Activated gamma-delta T cell treated with anti-CD3 and anti-CD28 coated beads, Interleukin-2, amount 50 U/mL, for 16 hours (primary cell): ENCODE measurements around the gene RCOR2.

Source experiments
- DNase-seq: peaks from one replicate; pipeline ENCODE4 v3.0.0-alpha.2; 2020; ENCODE audit warnings: low read depth

The RCOR2 gene

GRCh38 chr11:63907063-63907462 lies 9.9 kb downstream of the RCOR2 start:
- no peak for DNase-seq

- no peak for DNase-seq
Measured at GRCh38 chr11:63906585-63906984, 10.4 kb downstream of the RCOR2 start.

GRCh38 chr11:63906087-63906486 lies 10.9 kb downstream of the RCOR2 start:
- DNase-seq = no peak

GRCh38 chr11:63905179-63905578 lies 11.8 kb downstream of the RCOR2 start:
- no peak for DNase-seq

- DNase-seq = no peak
Measured at GRCh38 chr11:63904743-63905142, 12.2 kb downstream of the RCOR2 start.

- no peak for DNase-seq
Measured at GRCh38 chr11:63903884-63904283, 13.1 kb downstream of the RCOR2 start.

GRCh38 chr11:63901660-63902059 lies 15.3 kb downstream of the RCOR2 start:
- DNase-seq = no peak

- no peak for DNase-seq
Measured at GRCh38 chr11:63897459-63898146, 19.4 kb downstream of the RCOR2 start.

GRCh38 chr11:63896071-63896470 lies 20.9 kb downstream of the RCOR2 start:
- DNase-seq = no peak

GRCh38 chr11:63893355-63893754 lies 23.6 kb downstream of the RCOR2 start:
- DNase-seq = no peak

GRCh38 chr11:63892228-63892627 lies 24.7 kb downstream of the RCOR2 start:
- DNase-seq = no peak

GRCh38 chr11:63890368-63890767 lies 26.6 kb downstream of the RCOR2 start:
- DNase-seq = no peak

GRCh38 chr11:63889344-63889743 lies 27.6 kb downstream of the RCOR2 start:
- DNase-seq = no peak

- DNase-seq = peak; percentile 52
Measured at GRCh38 chr11:63888170-63889086, 28.5 kb downstream of the RCOR2 start.

GRCh38 chr11:63887386-63887999 lies 29.5 kb downstream of the RCOR2 start:
- no peak for DNase-seq

- DNase-seq = no peak
Measured at GRCh38 chr11:63884196-63884932, 32.6 kb downstream of the RCOR2 start.

- no peak for DNase-seq
Measured at GRCh38 chr11:63883791-63884190, 33.2 kb downstream of the RCOR2 start.

- no peak for DNase-seq
Measured at GRCh38 chr11:63882555-63883242, 34.3 kb downstream of the RCOR2 start.

- no peak for DNase-seq
Measured at GRCh38 chr11:63880403-63880790, 36.6 kb downstream of the RCOR2 start.

GRCh38 chr11:63879598-63880402 lies 37.2 kb downstream of the RCOR2 start:
- DNase-seq = no peak
